ENCODE data around the gene LNP1.

GRCh38 chr3:100423611-100424010 is 22.3 kb downstream of the LNP1 start:
- TF ChIP-seq CTCF (IDR thresholded peaks at IDR 0.05; ENCODE audit: insufficient read depth, low read length, poor library complexity, severe bottlenecking), result no peak
- TF ChIP-seq EZH2phosphoT487 (conservative IDR thresholded peaks at IDR 0.05; ENCODE audit: low read length), result no peak

All from SU-DHL-6 (cell line).